Right cardiac atrium (tissue), 5 donors: Measurements from ENCODE around the gene FZR1. TPM values are rescaled to one million over a fixed set of nuclear protein-coding genes. Genes with fewer than 3 reads are reported as not detected.

Source experiments
- ATAC-seq, 2 donors: fragments of 200-7000 bp; cut with Tn5 transposase; one replicate each; pipeline versions ENCODE4 v1.8.0 to v1.9.1; 2020; ENCODE audit warnings: moderate library complexity in 2 of 2, mild to moderate bottlenecking in 1 of 2
- DNase-seq, 3 donors: peaks; one replicate each; pipeline ENCODE4 v3.0.0-alpha.2; 2020
- H3K27ac ChIP-seq: one replicate; pipeline ENCODE4 v1.5.1; 2013; ENCODE audit warnings: mild to moderate bottlenecking, low read length, control low read depth, moderate library complexity
- H3K27me3 ChIP-seq: one replicate; pipeline ENCODE4 v1.6.1; 2013; ENCODE audit not compliant: control insufficient read depth, insufficient read depth
- H3K4me1 ChIP-seq: one replicate; pipeline ENCODE4 v1.6.1; 2013; ENCODE audit warnings: low read length; ENCODE audit not compliant: control insufficient read depth, insufficient read depth
- H3K4me3 ChIP-seq: one replicate; pipeline ENCODE4 v1.5.1; 2013; ENCODE audit warnings: low read length, control low read depth
- H3K9me3 ChIP-seq: one replicate; pipeline ENCODE4 v1.6.1; 2013; ENCODE audit warnings: low read length; ENCODE audit not compliant: control insufficient read depth
- WGBS: extraction: QIAGEN DNeasy Blood & Tissue Kit; methylation state at CpG from one replicate; pipeline ENCODE4 v1.1.7; 2013; 5-methylcytosine and 5-hydroxymethylcytosine counted together
- intact Hi-C, 4 donors: fragments of 100-400 bp; cut with DNase I; formaldehyde crosslinking; loops; one replicate each; pipeline versions ENCODE4 v1.11.0 to v1.14.0; 2022 to 2023
- polyA plus RNA-seq: library from polyadenylated mRNA; stranded (reverse); fragments of 200-250 nt; gene quantifications from one replicate; pipeline ENCODE4 v1.2.3, GENCODE V29; 2013
- total RNA-seq, 4 donors: library from RNA; stranded (reverse); fragmentation: NEBNext Ultra II Directional; extraction: Animal tissue kit (Norgen Biotek cat#: 25700); gene quantifications; one replicate each; pipeline ENCODE4 v1.2.1, GENCODE V29; 2021
- donor health status: healthy with polysubstance abuse.
- donor health status: DM: no; HTN: yes; CAD: no.
- donor health status: DM: no; HTN: no; CAD: no.
- donor health status: DM: no; HTN: yes; CAD: no; lungs with severe emphysema.
- donor health status: DM: yes; HTN: yes; CAD: no.

The FZR1 gene
- total and polyA plus RNA-seq, 5 donors: 14.3 to 23.3 (median 20.4) TPM

DNA sequence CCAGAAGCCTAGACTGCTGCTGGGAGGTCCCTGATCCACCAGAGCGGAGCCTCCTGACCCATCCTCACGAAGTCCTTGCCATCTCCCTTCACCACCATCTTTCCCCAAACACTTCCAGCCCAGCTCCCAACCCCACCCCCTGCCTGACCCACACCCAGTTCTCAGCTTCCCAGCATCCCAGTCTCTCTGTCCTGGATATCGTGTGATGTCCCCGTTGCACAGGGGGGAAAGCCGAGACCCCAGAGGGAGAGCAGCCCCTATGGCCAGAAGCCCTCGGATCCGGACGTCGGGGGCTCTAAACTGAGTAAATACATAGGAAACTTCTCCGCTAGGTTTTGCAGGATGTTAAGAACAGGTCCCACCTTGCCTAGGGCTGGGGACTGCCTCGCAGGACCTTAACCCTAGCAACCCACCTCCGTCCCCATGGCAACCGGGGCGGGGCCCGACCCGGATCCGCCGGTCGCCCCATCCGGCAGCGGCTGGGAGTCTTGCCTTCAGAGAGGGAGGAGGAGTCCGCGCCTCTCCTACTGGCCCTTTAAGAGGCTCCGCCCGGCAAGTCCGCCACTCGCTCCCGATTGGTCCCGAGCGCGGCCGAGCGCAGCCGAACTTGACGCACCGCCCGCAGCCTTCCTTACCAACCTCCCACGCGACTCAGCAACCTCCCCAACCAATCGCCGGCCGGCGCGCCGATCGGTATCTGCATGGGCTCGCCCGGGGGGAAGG is 66.2 kb downstream of the FZR1 start:
- intact Hi-C loops: loop anchor here in 1 of 4 donors (10.0 kb wide), 1 partner anchor 53 kb away; the partner anchor contains the start of gene CACTIN
- H3K9me3 ChIP-seq: no peaks in the 10 kb centered on the region
- no peak overlapping the region for H3K27ac ChIP-seq
- H3K27me3 ChIP-seq: no peaks in the 10 kb centered on the region
- 2% methylated on average over 48 of the region's 48 CpGs for WGBS
- no peaks in the 10 kb centered on the region for H3K4me1 ChIP-seq
- H3K4me3 ChIP-seq: peak overlapping the region; percentile 57
- DNase-seq (peak; percentile 100), ATAC-seq (peak; percentile 96 to 98)

DNA sequence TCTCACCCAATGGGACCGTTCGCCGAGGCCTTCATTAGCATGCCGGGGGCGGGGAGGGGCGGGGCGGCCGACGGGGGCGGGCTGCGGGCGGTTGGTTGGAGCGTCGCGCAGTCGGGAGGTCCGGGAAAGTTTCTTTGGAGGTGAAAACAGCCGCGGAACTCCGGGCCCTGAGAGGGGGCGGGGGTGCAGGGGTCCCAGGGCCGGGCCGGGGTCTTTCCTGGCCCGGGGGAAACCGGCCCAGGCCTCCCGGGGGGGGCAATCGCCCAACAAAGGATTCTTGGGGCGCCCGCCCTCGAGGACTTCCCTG is 66.7 kb downstream of the FZR1 start, which contains the start of gene HMG20B:
Gene HMG20B (plus strand): TSS at position 90 of the 307 bp plus-strand sequence. CDS start 366 bp downstream, outside the sequence.
- intact Hi-C loops: loop anchor here in 1 of 4 donors (10.0 kb wide), 1 partner anchor 52 kb away; the partner anchor contains the start of gene CACTIN
- DNase-seq: no peak
- Histone ChIP-seq H3K4me1 (no peaks in the 10 kb centered on the region), H3K27me3 (no peaks in the 10 kb centered on the region), H3K27ac (no peak within 1 kb of the TSS), H3K9me3 (no peaks in the 10 kb centered on the region), H3K4me3 (peak within 1 kb of the TSS; percentile 94)
- WGBS: under 1% methylated on average over 30 of the region's 30 CpGs
- no peak for ATAC-seq

DNA sequence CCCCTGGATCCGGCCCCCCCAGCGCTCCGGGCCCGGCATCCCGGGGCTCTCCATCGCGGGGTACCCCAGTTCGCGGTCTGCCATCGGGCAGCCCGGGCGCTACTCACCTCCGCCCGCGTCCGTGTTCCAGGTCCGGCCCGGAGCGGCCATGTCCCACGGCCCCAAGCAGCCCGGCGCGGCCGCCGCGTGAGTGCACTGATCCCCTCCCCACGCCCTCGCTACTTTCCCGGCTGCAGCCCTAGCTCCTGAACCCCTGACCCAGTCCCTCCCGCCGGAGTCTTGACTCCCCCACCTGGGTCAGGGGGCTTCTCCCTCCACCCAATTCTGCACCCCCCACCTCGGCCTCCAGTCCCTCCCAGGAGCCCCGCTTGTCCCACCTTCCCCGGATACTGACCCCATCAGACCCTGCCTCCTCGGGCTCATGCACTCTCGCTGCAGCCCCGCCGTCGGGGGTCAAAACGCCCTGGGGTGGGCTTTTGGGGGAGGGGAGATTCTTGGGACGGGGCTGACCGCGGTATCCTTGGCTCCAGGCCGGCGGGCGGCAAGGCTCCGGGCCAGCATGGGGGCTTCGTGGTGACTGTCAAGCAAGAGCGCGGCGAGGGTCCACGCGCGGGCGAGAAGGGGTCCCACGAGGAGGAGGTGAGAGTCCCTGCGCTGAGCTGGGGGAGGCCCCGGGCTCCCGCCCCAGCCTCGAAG is 67.2 kb downstream of the FZR1 start:
- H3K4me1 ChIP-seq: no peaks in the 10 kb centered on the region
- peak overlapping the region; percentile 94 for H3K4me3 ChIP-seq
- intact Hi-C loops: loop anchor here in 1 of 4 donors (10.0 kb wide), 1 partner anchor 51 kb away; the partner anchor contains the start of gene CACTIN
- no peaks in the 10 kb centered on the region for H3K9me3 ChIP-seq
- peak; percentile 5 to 8 for ATAC-seq
- H3K27me3 ChIP-seq: no peaks in the 10 kb centered on the region
- peak in 2 of 3 donors; percentile 75 to 76 for DNase-seq
- no peak overlapping the region for H3K27ac ChIP-seq
- WGBS: 1% methylated on average over 60 of the region's 60 CpGs

DNA sequence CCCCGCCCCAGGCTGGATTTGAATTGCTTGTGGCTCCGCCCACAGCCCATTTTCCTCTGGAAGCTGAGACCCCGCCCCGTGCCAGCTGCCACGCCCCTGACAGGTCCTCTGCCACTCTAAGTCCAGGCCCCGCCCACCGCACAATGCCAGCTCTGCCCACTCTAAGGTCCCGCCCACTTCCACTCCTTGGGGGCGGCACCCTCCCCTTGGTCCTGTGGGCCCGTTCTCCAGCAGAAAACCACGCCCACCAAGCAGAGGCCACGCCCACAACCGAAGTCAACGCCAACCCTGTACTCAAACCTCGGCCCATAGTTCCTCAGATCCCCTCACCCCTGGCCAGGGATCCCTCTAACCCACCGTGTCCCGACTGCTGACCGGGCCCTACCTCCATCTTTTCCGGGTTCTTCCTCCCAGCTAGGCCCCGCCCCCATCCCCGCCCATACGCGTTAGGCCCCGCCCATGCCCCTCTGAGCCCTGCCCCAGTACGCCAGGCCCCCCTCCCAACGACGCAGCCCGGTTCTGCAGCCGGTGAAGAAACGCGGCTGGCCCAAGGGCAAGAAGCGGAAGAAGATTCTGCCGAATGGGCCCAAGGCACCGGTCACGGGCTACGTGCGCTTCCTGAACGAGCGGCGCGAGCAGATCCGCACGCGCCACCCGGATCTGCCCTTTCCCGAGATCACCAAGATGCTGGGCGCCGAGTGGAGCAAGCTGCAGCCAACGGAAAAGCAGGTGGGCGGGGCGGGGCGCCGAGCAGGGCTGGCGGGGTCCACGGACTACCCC is 67.9 kb downstream of the FZR1 start:
- 59% methylated on average over 55 of the region's 55 CpGs for WGBS

DNA sequence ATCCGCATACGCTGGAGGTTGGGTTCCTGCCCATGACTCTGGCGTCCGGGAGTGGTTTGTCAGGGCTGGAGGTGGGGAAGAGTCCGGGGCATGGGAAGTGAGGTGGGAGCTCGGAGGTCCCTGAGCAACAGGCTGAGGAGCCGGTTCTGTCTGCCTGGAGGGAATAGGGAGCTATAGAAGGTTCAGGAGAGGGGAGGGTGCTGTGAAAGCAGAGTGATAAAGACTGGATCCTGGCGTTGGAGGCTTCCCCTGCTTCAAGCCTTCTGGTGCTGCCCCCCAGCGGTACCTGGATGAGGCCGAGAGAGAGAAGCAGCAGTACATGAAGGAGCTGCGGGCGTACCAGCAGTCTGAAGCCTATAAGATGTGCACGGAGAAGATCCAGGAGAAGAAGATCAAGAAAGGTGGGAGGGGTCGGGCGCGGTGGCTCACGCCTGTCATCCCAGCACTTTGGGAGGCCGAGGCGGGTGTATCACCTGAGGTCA is 69.2 kb downstream of the FZR1 start:
- Histone ChIP-seq H3K27me3 (no peaks in the 10 kb centered on the region), H3K4me3 (no peak overlapping the region), H3K27ac (no peak overlapping the region), H3K9me3 (no peaks in the 10 kb centered on the region), H3K4me1 (no peaks in the 10 kb centered on the region)
- WGBS: 93% methylated on average over 19 of the region's 19 CpGs
- intact Hi-C loops: loop anchor here in 1 of 4 donors (10.0 kb wide), 1 partner anchor 50 kb away; the partner anchor contains the start of gene CACTIN
- peak in 1 of 3 donors; percentile 57 for DNase-seq
- ATAC-seq: no peak

More for the DNA sequence above, 67.9 kb downstream of the FZR1 start:
- Histone ChIP-seq H3K27me3 (no peaks in the 10 kb centered on the region), H3K4me3 (peak overlapping the region; percentile 94), H3K4me1 (no peaks in the 10 kb centered on the region), H3K27ac (no peak overlapping the region), H3K9me3 (no peaks in the 10 kb centered on the region)
- DNase-seq (peak; percentile 93 to 95 (median 94)), ATAC-seq (peak; percentile 9 to 36)
- intact Hi-C loops: loop anchor here in 1 of 4 donors (10.0 kb wide), 1 partner anchor 51 kb away; the partner anchor contains the start of gene CACTIN

DNA sequence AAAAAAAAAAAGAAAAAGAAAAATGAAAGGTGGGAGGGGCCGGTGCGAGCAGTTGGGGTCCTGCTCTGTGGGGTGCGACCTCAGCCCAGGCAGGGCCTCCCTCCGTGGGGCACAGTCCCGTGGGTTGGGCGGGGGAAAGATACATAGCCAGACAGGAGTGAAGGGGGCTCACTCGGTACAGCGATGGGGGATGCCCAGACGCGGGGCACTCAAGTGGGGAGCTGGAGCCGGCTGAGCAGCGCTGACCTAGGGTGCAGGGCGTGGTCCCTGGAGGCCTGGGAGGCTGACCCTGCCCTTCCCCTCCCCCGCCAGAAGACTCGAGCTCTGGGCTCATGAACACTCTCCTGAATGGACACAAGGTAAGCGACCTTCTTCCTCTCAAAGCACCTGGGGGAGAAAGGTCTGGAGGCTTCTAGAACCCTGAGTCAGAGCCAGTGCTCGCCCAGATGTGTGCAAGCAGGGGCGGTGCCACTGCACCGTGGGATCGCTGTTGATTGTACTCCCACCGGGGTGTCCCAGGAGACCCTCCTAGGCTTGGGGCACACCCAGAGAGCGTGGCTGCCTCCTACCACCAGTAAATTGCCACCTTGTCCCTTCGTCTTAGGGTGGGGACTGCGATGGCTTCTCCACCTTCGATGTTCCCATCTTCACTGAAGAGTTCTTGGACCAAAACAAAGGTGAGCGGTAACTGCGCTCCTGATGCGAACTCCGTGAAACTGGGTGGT is 70.0 kb downstream of the FZR1 start:
- DNase-seq: peak in 1 of 3 donors; percentile 59
- Histone ChIP-seq H3K9me3 (no peaks in the 10 kb centered on the region), H3K4me3 (no peak overlapping the region), H3K27ac (no peak overlapping the region), H3K27me3 (no peaks in the 10 kb centered on the region), H3K4me1 (no peaks in the 10 kb centered on the region)
- intact Hi-C loops: loop anchor here in 1 of 4 donors (10.0 kb wide), 1 partner anchor 49 kb away; the partner anchor contains the start of gene CACTIN
- 87% methylated on average over 29 of the region's 29 CpGs for WGBS
- ATAC-seq: no peak

DNA sequence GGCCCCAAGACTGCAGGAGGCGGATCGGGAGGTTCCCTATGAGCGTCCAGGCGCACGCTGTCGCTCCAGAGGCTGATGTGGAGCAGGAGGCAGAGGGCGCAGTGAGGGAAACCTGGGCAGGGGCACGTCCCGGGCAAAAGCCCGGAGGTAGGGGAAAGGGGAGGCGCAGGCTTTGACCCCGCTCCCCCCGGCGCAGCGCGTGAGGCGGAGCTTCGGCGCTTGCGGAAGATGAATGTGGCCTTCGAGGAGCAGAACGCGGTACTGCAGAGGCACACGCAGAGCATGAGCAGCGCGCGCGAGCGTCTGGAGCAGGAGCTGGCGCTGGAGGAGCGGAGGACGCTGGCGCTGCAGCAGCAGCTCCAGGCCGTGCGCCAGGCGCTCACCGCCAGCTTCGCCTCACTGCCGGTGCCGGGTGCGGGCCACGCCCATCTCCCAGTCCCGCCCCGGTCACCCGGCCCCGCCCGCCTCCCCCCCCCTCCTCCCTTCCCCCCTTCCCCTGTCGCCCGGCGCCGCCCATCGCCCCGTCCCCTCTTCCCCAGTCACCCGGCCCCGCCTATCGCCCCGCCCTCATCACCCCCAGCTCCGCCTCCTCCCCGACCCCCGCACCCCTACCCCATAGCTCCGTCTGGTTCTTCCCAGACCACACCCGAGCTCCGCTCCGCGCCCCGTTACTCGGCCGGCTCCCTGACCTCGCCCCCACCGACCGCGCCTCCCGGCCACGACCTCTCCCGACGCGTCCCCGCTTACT is 70.8 kb downstream of the FZR1 start:
- 46% methylated on average over 75 of the region's 78 CpGs for WGBS
- ATAC-seq (peak; percentile 21 to 24), DNase-seq (peak; percentile 79 to 91 (median 91))
- Histone ChIP-seq H3K4me3 (no peak overlapping the region), H3K27me3 (no peaks in the 10 kb centered on the region), H3K4me1 (no peaks in the 10 kb centered on the region), H3K9me3 (no peaks in the 10 kb centered on the region), H3K27ac (no peak overlapping the region)
- intact Hi-C loops: loop anchor here in 1 of 4 donors (10.0 kb wide), 1 partner anchor 48 kb away; the partner anchor contains the start of gene CACTIN

DNA sequence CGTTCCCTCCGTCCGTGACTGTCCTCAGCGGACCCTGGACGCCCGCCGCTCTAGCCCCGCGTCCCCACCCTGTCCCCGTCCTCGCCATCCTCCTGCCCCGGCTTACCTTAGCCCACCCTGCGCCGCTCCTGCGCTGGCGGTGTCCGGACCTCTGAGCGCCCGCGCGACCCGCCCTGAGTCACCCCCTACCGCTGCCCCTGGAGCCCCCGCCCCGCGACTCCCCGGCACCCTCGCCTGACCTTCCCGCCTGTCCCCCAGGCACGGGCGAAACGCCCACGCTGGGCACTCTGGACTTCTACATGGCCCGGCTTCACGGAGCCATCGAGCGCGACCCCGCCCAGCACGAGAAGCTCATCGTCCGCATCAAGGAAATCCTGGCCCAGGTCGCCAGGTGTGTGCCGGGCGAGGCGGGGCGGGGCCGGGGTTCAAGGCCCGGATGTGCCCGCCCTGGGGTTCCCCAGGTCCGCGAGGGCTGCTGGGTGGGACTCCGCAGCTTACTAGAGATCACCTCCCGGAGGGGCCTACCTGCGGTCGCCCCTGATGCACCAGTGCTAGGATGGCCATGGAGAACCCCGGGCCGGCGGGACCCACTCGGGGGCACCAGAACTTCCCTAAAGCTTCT is 71.7 kb downstream of the FZR1 start:
- no peaks in the 10 kb centered on the region for H3K9me3 ChIP-seq
- WGBS: 88% methylated on average over 60 of the region's 60 CpGs
- no peaks in the 10 kb centered on the region for H3K4me1 ChIP-seq
- H3K4me3 ChIP-seq: no peak overlapping the region
- peak; percentile 33 to 73 (median 61) for DNase-seq
- no peak overlapping the region for H3K27ac ChIP-seq
- no peaks in the 10 kb centered on the region for H3K27me3 ChIP-seq
- no peak for ATAC-seq
- intact Hi-C loops: loop anchor here in 1 of 4 donors (10.0 kb wide), 1 partner anchor 47 kb away; the partner anchor contains the start of gene CACTIN

DNA sequence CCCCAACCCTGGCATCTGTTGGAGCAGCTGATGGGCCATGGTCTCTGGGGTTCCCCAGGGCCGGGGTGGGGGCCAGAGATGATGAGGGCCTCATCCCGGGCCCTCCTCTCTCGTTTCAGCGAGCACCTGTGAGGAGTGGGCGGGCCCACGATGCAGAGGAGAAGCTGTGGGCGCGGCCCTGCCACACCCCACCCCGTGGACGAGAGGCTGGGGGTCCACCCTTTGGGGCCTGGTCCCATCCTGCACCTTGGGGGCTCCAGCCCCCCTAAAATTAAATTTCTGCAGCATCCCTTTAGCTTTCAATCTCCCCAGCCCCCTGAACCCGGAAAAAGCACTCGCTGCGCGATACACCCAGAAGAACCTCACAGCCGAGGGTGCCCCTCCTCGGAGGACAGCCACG is 72.3 kb downstream of the FZR1 start:
- H3K9me3 ChIP-seq: no peaks in the 10 kb centered on the region
- ATAC-seq: no peak
- H3K27me3 ChIP-seq: no peaks in the 10 kb centered on the region
- no peaks in the 10 kb centered on the region for H3K4me1 ChIP-seq
- no peak overlapping the region for H3K27ac ChIP-seq
- no peak overlapping the region for H3K4me3 ChIP-seq
- intact Hi-C loops: loop anchor here in 1 of 4 donors (10.0 kb wide), 1 partner anchor 46 kb away; the partner anchor contains the start of gene CACTIN
- 85% methylated on average over 17 of the region's 17 CpGs for WGBS
- DNase-seq: no peak
